AG04449 (cell line): ENCODE measurements around the gene CDH15.

Source experiments
- CTCF ChIA-PET: fragments of 350-600 bp; formaldehyde crosslinking; extraction: SDS; loops from one replicate; lab custom pipeline; 2021; ENCODE audit warnings: antibody characterized with exemption; lab: Yijun Ruan, JAX
- POLR2A ChIA-PET: fragments of 400-600, 350-600 bp; formaldehyde crosslinking; extraction: SDS; loops from one replicate; lab custom pipeline; 2020; ENCODE audit warnings: antibody characterized with exemption, inconsistent platforms; lab: Yijun Ruan, JAX
- DNase-seq: peaks from one replicate; pipeline ENCODE4 v3.0.0-alpha.2; 2010; ENCODE audit warnings: low read depth, low spot score
- H3K4me3 ChIP-seq: 2 replicates; pipeline ENCODE4 v1.5.1; 2011; ENCODE audit warnings: low read depth, mild to moderate bottlenecking, control low read depth, low read length
- TF ChIP-seq, protein P1 (sequence below): IDR thresholded peaks from one replicate; pipeline ENCODE4 v1.5.1; 2011; ENCODE audit warnings: mild to moderate bottlenecking, moderate library complexity, low read length, control low read depth, inconsistent platforms; ENCODE audit not compliant: insufficient read depth; ENCODE audit errors: missing control alignments

Gene CDH15

DNA sequence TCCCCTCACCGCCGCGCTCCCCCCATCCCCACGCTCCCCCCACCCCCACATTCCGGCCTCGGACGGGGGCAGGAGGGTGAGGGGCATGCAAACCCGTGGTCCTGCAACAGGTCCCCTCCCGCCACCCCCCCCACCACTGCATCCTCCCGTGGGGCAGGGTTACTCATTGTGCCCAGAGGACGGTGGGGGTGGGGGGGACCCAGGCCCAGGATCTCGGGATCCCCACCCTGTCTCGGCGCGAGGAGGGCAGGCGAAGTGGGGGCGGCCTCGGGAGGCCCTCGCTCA lies 20.3 kb downstream of the CDH15 start:
- H3K4me3 ChIP-seq: peak overlapping the region; percentile 69
- ChIA-PET CTCF (no interaction called here), POLR2A (no interaction called here)
- no peak for DNase-seq
- TF ChIP-seq, protein P1, sequence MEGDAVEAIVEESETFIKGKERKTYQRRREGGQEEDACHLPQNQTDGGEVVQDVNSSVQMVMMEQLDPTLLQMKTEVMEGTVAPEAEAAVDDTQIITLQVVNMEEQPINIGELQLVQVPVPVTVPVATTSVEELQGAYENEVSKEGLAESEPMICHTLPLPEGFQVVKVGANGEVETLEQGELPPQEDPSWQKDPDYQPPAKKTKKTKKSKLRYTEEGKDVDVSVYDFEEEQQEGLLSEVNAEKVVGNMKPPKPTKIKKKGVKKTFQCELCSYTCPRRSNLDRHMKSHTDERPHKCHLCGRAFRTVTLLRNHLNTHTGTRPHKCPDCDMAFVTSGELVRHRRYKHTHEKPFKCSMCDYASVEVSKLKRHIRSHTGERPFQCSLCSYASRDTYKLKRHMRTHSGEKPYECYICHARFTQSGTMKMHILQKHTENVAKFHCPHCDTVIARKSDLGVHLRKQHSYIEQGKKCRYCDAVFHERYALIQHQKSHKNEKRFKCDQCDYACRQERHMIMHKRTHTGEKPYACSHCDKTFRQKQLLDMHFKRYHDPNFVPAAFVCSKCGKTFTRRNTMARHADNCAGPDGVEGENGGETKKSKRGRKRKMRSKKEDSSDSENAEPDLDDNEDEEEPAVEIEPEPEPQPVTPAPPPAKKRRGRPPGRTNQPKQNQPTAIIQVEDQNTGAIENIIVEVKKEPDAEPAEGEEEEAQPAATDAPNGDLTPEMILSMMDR: no peak

- DNase-seq: peak; percentile 76
- POLR2A ChIA-PET: interaction anchor here (0.7 to 1.1 kb wide), 2 partner anchors 15 to 25 kb away, joined by 3 to 7 read pairs; partner anchors contain the start of gene ZNF778
- CTCF ChIA-PET: interaction anchor here (0.7 to 1.5 kb wide), 4 partner anchors 13 to 449 kb away, joined by 3 to 5 read pairs (median 3); partner anchors contain the start of gene ZNF778
- H3K4me3 ChIP-seq: peak overlapping the region; percentile 69
These were observed 20.8 kb downstream of the CDH15 start for GRCh38 chr16:89192186-89192955.

GRCh38 chr16:89192956-89193575 lies 21.5 kb downstream of the CDH15 start:
- POLR2A ChIA-PET: interaction anchor here (0.7 to 1.1 kb wide), 2 partner anchors 15 to 25 kb away, joined by 3 to 7 read pairs; partner anchors contain the start of gene ZNF778
- CTCF ChIA-PET: interaction anchor here (0.7 to 1.5 kb wide), 4 partner anchors 12 to 449 kb away, joined by 3 to 5 read pairs (median 3); partner anchors contain the start of gene ZNF778
- peak; percentile 26 for DNase-seq
- H3K4me3 ChIP-seq: peak overlapping the region; percentile 29
- TF ChIP-seq, protein P1: no peak

GRCh38 chr16:89193576-89194293 lies 22.2 kb downstream of the CDH15 start:
- no peak for DNase-seq
- ChIA-PET POLR2A (no interaction called here), CTCF (interaction anchor here (1.4 to 1.5 kb wide), 3 partner anchors 9 to 24 kb away, joined by 3 to 5 read pairs (median 4); partner anchors contain the start of gene ZNF778)
- H3K4me3 ChIP-seq: peak overlapping the region; percentile 29
- TF ChIP-seq, protein P1: no peak

- DNase-seq: no peak
- TF ChIP-seq, protein P1: no peak
- POLR2A ChIA-PET: no interaction called here
- CTCF ChIA-PET: interaction anchor here (1.5 kb wide), 1 partner anchor 8 kb away, joined by 4 read pairs; no protein-coding TSS in a partner anchor
- no peak overlapping the region for H3K4me3 ChIP-seq
These were observed 23.1 kb downstream of the CDH15 start for GRCh38 chr16:89194340-89195311.
